Tibial nerve (tissue), 4 donors: ENCODE measurements around the gene RPL28. TPM values are rescaled to one million over a fixed set of nuclear protein-coding genes. Genes with fewer than 3 reads are reported as not detected.

Experiments
- DNase-seq, 2 donors: peaks; one replicate each; pipeline ENCODE4 v3.0.0-alpha.2; 2019; ENCODE audit warnings: low spot score in 2 of 2
- H3K27ac ChIP-seq, 4 donors: fragments of 200-600 bp; sonication (generic) in 3 of 4; one replicate each; pipeline ENCODE4 v1.5.1; 2017 to 2019; ENCODE audit warnings: mild to moderate bottlenecking in 1 of 4
- H3K27me3 ChIP-seq, 2 donors: fragments of 200-600 bp; sonication (generic) in 1 of 2; one replicate each; pipeline versions ENCODE4 v1.5.1 to v1.6.0; 2017 to 2019
- H3K36me3 ChIP-seq, 3 donors: fragments of 200-600 bp; sonication (generic); one replicate each; pipeline ENCODE4 v1.5.1; 2018 to 2019
- H3K4me1 ChIP-seq, 4 donors: fragments of 200-600 bp; sonication (generic) in 3 of 4; one replicate each; pipeline ENCODE4 v1.5.1; 2017 to 2019
- H3K4me3 ChIP-seq, 4 donors: fragments of 200-600 bp; sonication (generic) in 3 of 4; one replicate each; pipeline ENCODE4 v1.5.1; 2017 to 2019; ENCODE audit warnings: mild to moderate bottlenecking in 1 of 4, moderate library complexity in 1 of 4
- H3K9me3 ChIP-seq, 4 donors: fragments of 200-600 bp; sonication (generic) in 3 of 4; one replicate each; pipeline ENCODE4 v1.5.1; 2017 to 2019
- EP300 ChIP-seq, 2 donors: sonication (generic); formaldehyde crosslinking; IDR thresholded peaks; one replicate each; pipeline ENCODE4 v1.6.1; 2017; ENCODE audit warnings: antibody characterized with exemption in 2 of 2, mild to moderate bottlenecking in 1 of 2
- POLR2A ChIP-seq, 2 donors: fragments of 450-650 bp; IDR thresholded peaks; one replicate each; pipeline ENCODE4 v1.6.1; 2017; ENCODE audit warnings: antibody characterized with exemption in 2 of 2, mild to moderate bottlenecking in 2 of 2, moderate library complexity in 2 of 2
- WGBS, 2 donors: methylation state at CpG; one replicate each; pipeline ENCODE4 v1.1.5; 2018; 5-methylcytosine and 5-hydroxymethylcytosine counted together
- total RNA-seq, 4 donors: library from RNA; depleted of rRNA; stranded (reverse); fragments of >200 nt; gene quantifications; one replicate each; pipeline ENCODE4 v1.1.0, GENCODE V29; 2016
- TF ChIP-seq, protein P1 (sequence below), 5 experiments: fragments of 200-600 bp in 3 of 5; fragments of 450-650 bp in 2 of 5; sonication (generic) in 3 of 5; IDR thresholded peaks; one replicate each; pipeline ENCODE4 v1.5.1; 2016 to 2019; ENCODE audit warnings: antibody characterized with exemption in 5 of 5, mild to moderate bottlenecking in 3 of 5, moderate library complexity in 2 of 5

Gene RPL28
- total RNA-seq, 4 donors from 2014 or later, result 266 to 574 (median 354) TPM

GRCh38 chr19:55437410-55437809 is 51.7 kb downstream of the RPL28 start:
- no peak for DNase-seq
- Histone ChIP-seq H3K4me1 (peaks cover 0 to 36% (median 11%) of the 10 kb centered on the region in 4 donors), H3K27me3 (peaks cover 0 to 75% of the 10 kb centered on the region in 2 donors), H3K4me3 (no peak overlapping the region), H3K36me3 (peaks cover 0 to 5% (median 0%) of the 10 kb centered on the region in 3 donors), H3K27ac (no peak overlapping the region), H3K9me3 (no peaks in the 10 kb centered on the region)
- TF ChIP-seq, protein P1, sequence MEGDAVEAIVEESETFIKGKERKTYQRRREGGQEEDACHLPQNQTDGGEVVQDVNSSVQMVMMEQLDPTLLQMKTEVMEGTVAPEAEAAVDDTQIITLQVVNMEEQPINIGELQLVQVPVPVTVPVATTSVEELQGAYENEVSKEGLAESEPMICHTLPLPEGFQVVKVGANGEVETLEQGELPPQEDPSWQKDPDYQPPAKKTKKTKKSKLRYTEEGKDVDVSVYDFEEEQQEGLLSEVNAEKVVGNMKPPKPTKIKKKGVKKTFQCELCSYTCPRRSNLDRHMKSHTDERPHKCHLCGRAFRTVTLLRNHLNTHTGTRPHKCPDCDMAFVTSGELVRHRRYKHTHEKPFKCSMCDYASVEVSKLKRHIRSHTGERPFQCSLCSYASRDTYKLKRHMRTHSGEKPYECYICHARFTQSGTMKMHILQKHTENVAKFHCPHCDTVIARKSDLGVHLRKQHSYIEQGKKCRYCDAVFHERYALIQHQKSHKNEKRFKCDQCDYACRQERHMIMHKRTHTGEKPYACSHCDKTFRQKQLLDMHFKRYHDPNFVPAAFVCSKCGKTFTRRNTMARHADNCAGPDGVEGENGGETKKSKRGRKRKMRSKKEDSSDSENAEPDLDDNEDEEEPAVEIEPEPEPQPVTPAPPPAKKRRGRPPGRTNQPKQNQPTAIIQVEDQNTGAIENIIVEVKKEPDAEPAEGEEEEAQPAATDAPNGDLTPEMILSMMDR (IDR thresholded peaks at IDR 0.05), result no peak
- TF ChIP-seq POLR2A (IDR thresholded peaks at IDR 0.05), result no peak
- TF ChIP-seq EP300 (IDR thresholded peaks at IDR 0.05), result no peak
- 2 to 3% methylated on average over 10 to 16 of the region's 17 CpGs for WGBS, 2 donors

DNA sequence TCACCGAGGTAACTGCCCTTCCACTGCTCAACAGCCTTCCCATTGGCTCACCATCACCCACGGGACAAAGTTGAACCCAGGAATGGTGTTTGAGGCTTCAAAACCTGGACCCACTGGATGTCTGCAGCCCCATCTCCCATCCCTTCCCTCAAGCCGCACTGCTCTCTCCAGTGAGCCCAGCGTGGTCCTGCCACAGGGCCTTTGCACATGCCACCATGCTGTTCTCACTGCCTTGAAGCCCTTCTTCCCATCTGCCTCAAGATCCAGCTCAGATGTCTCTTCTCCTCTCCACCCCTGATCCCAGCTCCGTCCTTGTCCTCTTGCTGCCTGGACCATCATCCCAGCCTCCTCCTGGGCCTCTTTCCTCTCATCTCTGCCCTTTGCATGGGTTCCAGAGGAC is 53.3 kb downstream of the RPL28 start:
- Histone ChIP-seq H3K27me3 (peaks cover 0 to 78% of the 10 kb centered on the region in 2 donors), H3K27ac (no peak overlapping the region), H3K4me1 (peaks cover 0 to 44% (median 15%) of the 10 kb centered on the region in 4 donors), H3K36me3 (no peaks in the 10 kb centered on the region), H3K4me3 (no peak overlapping the region), H3K9me3 (no peaks in the 10 kb centered on the region)
- DNase-seq, result no peak
- TF ChIP-seq, protein P1 (IDR thresholded peaks at IDR 0.05), result no peak
- 78 to 81% methylated on average over 5 of the region's 5 CpGs for WGBS, 2 donors

DNA sequence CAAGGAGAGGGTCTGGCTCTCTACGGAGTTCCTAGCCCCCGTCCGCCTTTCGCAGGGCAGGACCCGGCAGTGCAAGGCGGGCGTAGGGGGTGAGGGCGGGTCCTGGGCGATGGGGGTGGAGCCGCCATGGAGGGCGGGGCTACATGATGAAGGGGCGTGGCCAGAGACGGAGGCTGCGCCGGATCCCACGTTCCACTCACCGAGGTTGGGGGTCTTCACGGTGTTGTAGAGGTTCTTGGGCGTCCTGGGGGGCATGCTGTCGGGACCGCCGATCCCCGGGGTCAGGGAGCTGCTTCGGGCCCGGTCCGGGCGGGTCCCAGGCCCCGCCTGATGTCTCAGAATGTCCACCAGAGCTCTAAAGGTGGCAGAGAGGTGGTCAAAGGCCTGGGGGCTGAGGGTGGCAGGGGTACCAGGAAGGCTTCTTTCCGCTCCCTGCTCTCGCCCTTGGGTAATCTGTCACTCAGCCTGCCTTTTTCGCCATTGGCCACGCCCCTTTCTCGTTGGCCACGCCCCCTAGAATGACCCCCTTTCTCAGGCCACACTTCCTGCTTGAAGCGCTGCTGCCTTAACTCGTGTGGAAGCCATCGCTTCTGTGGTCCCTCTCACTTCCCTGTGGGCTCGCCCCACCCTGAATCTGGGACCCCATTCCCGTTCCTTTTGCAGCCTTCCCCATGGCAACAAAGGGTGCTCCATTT is 54.8 kb downstream of the RPL28 start:
- no peak overlapping the region for H3K4me3 ChIP-seq
- TF ChIP-seq EP300 (IDR thresholded peaks at IDR 0.05), result no peak
- WGBS, 2 donors, result 4 to 8% methylated on average over 26 to 33 of the region's 39 CpGs

DNA sequence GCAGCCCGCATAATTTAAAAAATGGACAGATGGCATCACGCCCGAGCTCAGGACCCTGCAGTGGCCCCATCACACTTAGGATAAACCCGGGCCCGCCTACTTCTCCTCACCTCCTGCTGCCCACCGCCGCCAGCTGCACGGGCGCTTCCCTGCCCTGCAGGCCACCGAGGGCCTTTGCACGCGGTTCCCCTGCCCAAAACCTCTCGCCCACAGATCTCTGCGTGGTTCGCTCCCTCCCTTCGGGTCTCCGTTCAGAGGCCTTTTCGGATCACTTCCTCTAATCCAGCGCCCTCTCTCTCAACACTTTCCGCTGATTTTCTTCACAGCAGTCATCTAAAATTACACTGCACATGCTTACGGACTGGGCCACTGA is 55.6 kb downstream of the RPL28 start:
- Histone ChIP-seq H3K4me1 (peaks cover 0 to 44% (median 15%) of the 10 kb centered on the region in 4 donors), H3K27me3 (peaks cover 0 to 92% of the 10 kb centered on the region in 2 donors), H3K36me3 (no peaks in the 10 kb centered on the region), H3K27ac (no peak overlapping the region), H3K9me3 (no peaks in the 10 kb centered on the region), H3K4me3 (no peak overlapping the region)
- no peak for DNase-seq
- 5 to 7% methylated on average over 21 of the region's 21 CpGs for WGBS, 2 donors
- no peak for TF ChIP-seq EP300 (IDR thresholded peaks at IDR 0.05)
- TF ChIP-seq, protein P1 (IDR thresholded peaks at IDR 0.05), result no peak

More for the DNA sequence above, 54.8 kb downstream of the RPL28 start:
- Histone ChIP-seq H3K27ac (no peak overlapping the region), H3K4me1 (peaks cover 0 to 44% (median 15%) of the 10 kb centered on the region in 4 donors), H3K9me3 (no peaks in the 10 kb centered on the region), H3K36me3 (no peaks in the 10 kb centered on the region), H3K27me3 (peaks cover 0 to 87% of the 10 kb centered on the region in 2 donors)
- DNase-seq, result no peak

DNA sequence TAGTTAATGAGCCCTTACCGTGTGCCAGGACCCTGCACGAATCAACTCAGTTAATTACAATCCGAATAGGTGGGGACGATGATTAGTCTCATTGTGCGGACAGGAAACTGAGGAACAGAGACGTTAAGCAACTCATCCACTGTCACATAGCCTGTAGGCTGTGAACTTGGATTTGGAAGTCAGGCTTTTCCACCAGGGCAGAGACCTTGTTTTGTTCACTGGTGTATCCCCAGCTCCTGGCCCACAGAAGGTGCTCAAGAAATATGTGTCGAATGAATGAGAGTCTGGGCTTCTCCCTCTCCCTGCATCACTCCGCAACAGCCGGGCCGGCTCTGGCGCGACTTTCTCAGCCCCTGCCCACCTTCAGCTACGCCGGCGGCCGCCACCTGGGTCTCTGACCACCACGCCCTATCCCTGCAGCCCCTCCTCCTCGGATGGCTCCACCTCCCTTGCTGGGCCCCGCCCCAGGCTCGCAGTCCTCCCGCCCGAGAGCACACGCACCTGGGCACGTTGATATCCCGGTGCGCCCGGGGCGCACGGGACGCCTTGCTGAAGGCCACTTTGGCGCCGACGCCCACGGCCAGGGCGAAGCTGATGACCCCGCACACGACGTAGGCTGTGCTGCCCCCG is 56.1 kb downstream of the RPL28 start:
- peak overlapping the region in 1 of 4 donors; percentile 17 for H3K4me3 ChIP-seq
- no peak for DNase-seq
- peak overlapping the region in 1 of 4 donors; percentile 26 for H3K27ac ChIP-seq
- H3K9me3 ChIP-seq, result no peaks in the 10 kb centered on the region
- TF ChIP-seq POLR2A (IDR thresholded peaks at IDR 0.05) (no peak), EP300 (IDR thresholded peaks at IDR 0.05) (no peak)
- TF ChIP-seq, protein P1 (IDR thresholded peaks at IDR 0.05), result no peak
- H3K4me1 ChIP-seq, result peaks cover 0 to 44% (median 15%) of the 10 kb centered on the region in 4 donors
- no peaks in the 10 kb centered on the region for H3K36me3 ChIP-seq
- WGBS, 2 donors, result 2% methylated on average over 27 to 28 of the region's 39 CpGs
- H3K27me3 ChIP-seq, result peaks cover 0 to 91% of the 10 kb centered on the region in 2 donors
